Effector CD4-positive, alpha-beta T cell (primary cell): ENCODE results near the gene RAB32.

Experiments
- DNase-seq: peaks from one replicate; pipeline ENCODE4 v3.0.0-alpha.2; 2020

Gene RAB32

GRCh38 chr6:146583966-146584365 lies 40.3 kb downstream of the RAB32 start:
- DNase-seq: no peak

- no peak for DNase-seq
Observed at GRCh38 chr6:146587459-146587858, 43.8 kb downstream of the RAB32 start.

- DNase-seq: no peak
Observed at GRCh38 chr6:146590492-146590891, 46.9 kb downstream of the RAB32 start.

- DNase-seq: no peak
Observed at GRCh38 chr6:146592451-146592850, 48.8 kb downstream of the RAB32 start.

GRCh38 chr6:146593986-146594385 lies 50.4 kb downstream of the RAB32 start:
- DNase-seq: no peak

GRCh38 chr6:146594495-146594894 lies 50.9 kb downstream of the RAB32 start:
- DNase-seq: no peak

GRCh38 chr6:146595972-146596731 lies 52.5 kb downstream of the RAB32 start:
- no peak for DNase-seq

- DNase-seq: no peak
Observed at GRCh38 chr6:146598772-146599405, 55.3 kb downstream of the RAB32 start, which contains the start of gene ADGB. Gene ADGB, plus strand, starts transcription at chr6:146598972. Its CDS starts 69 bp downstream, at chr6:146599041.

GRCh38 chr6:146601352-146601751 lies 57.7 kb downstream of the RAB32 start:
- DNase-seq: no peak

- DNase-seq: no peak
Observed at GRCh38 chr6:146602526-146602925, 58.9 kb downstream of the RAB32 start.
